GM19240 (cell line): ENCODE results near the gene POGZ.
"Not testable (repeated sequence)": the region's sequence is repeated elsewhere in the genome, so short reads cannot be mapped to it uniquely, and the experiment has no call there.

Experiments used
- DNase-seq: peaks from one replicate; pipeline ENCODE4 v3.0.0; 2011; ENCODE audit warnings: low spot score; ENCODE audit not compliant: insufficient read length

The POGZ gene

GRCh38 chr1:151416231-151416630, 43.1 kb downstream of the POGZ start:
- no peak for DNase-seq

GRCh38 chr1:151411884-151412283, 47.4 kb downstream of the POGZ start:
- DNase-seq: no peak

GRCh38 chr1:151408891-151409290, 50.4 kb downstream of the POGZ start:
- no peak for DNase-seq

- no peak for DNase-seq
Observed at GRCh38 chr1:151407304-151407703, 52.0 kb downstream of the POGZ start.

GRCh38 chr1:151406176-151406575, 53.1 kb downstream of the POGZ start:
- no peak for DNase-seq

GRCh38 chr1:151405187-151405951, 53.9 kb downstream of the POGZ start:
- no peak for DNase-seq

- DNase-seq: no peak
Observed at GRCh38 chr1:151403612-151404011, 55.7 kb downstream of the POGZ start.

- DNase-seq: no peak
Observed at GRCh38 chr1:151402764-151403163, 56.5 kb downstream of the POGZ start.

GRCh38 chr1:151401860-151402259, 57.4 kb downstream of the POGZ start:
- no peak for DNase-seq

- no peak for DNase-seq
Observed at GRCh38 chr1:151401125-151401788, 58.0 kb downstream of the POGZ start.

GRCh38 chr1:151399324-151400171, 59.7 kb downstream of the POGZ start, which contains the start of gene PSMB4:
TSS of gene PSMB4 (plus strand) at chr1:151399573. CDS start at chr1:151399588, 15 bp downstream.
- peak; percentile 54 for DNase-seq

GRCh38 chr1:151396265-151396664, 63.0 kb downstream of the POGZ start:
- not testable (repeated sequence) for DNase-seq

- no peak for DNase-seq
Observed at GRCh38 chr1:151393583-151393982, 65.7 kb downstream of the POGZ start.

- DNase-seq: no peak
Observed at GRCh38 chr1:151391079-151391563, 68.2 kb downstream of the POGZ start.

- not testable (repeated sequence) for DNase-seq
Observed at GRCh38 chr1:151390221-151391078, 68.8 kb downstream of the POGZ start.

GRCh38 chr1:151386002-151386401, 73.3 kb downstream of the POGZ start:
- no peak for DNase-seq

- DNase-seq: no peak
Observed at GRCh38 chr1:151384584-151384983, 74.7 kb downstream of the POGZ start.

- no peak for DNase-seq
Observed at GRCh38 chr1:151377150-151377884, 82.0 kb downstream of the POGZ start.

GRCh38 chr1:151373196-151373595, 86.1 kb downstream of the POGZ start:
- no peak for DNase-seq
